Occipital lobe (tissue), 2 donors: ENCODE measurements around the gene EXO5. TPM values are rescaled to one million over a fixed set of nuclear protein-coding genes. Genes with fewer than 3 reads are reported as not detected.
A peak's percentile ranks its signal among the peaks of the same experiment; 100 is the strongest.
"Not testable (repeated sequence)": the region's sequence is repeated elsewhere in the genome, so short reads cannot be mapped to it uniquely, and the experiment has no call there.

Source experiments
- DNase-seq: peaks from one replicate; lab custom pipeline; 2025; lab: John Stamatoyannopoulos, UW
- total RNA-seq: library from RNA; depleted of rRNA; stranded (reverse); fragments of >200 nt; gene quantifications from one replicate; pipeline ENCODE4 v1.2.3, GENCODE V29; 2014

EXO5 gene
- 19.2 TPM for total RNA-seq

GRCh38 chr1:40508375-40509341 is at the start of gene EXO5:
TSS of gene EXO5 (plus strand) at chr1:40508767. CDS start at chr1:40514545, 5,778 bp downstream.
- peak; percentile 71 for DNase-seq

GRCh38 chr1:40462956-40463590 is 45.5 kb upstream of the EXO5 start:
- DNase-seq: no peak

- DNase-seq: no peak
Observed at GRCh38 chr1:40469327-40469726, 39.2 kb upstream of the EXO5 start.

- no peak for DNase-seq
Observed at GRCh38 chr1:40475268-40475667, 33.3 kb upstream of the EXO5 start.

GRCh38 chr1:40476924-40477677 is 31.5 kb upstream of the EXO5 start, which contains the start of gene ZFP69:
TSS of gene ZFP69 (plus strand) at chr1:40477290. CDS start at chr1:40479362, 2,072 bp downstream.
- peak; percentile 7 for DNase-seq

GRCh38 chr1:40477678-40478053 is 30.9 kb upstream of the EXO5 start:
- no peak for DNase-seq

- no peak for DNase-seq
Observed at GRCh38 chr1:40478276-40478675, 30.3 kb upstream of the EXO5 start.

- DNase-seq: no peak
Observed at GRCh38 chr1:40479156-40479555, 29.4 kb upstream of the EXO5 start.

GRCh38 chr1:40495315-40495903 is 13.2 kb upstream of the EXO5 start:
- no peak for DNase-seq

GRCh38 chr1:40502651-40503050 is 5.9 kb upstream of the EXO5 start:
- not testable (repeated sequence) for DNase-seq

GRCh38 chr1:40507973-40508372 is 594 bp upstream of the EXO5 start:
- no peak for DNase-seq

GRCh38 chr1:40519517-40519916 is 10.9 kb downstream of the EXO5 start:
- DNase-seq: no peak

- DNase-seq: no peak
Observed at GRCh38 chr1:40530735-40531380, 22.3 kb downstream of the EXO5 start.

GRCh38 chr1:40531381-40532061 is 23.0 kb downstream of the EXO5 start, which contains the start of gene ZNF684:
TSS of gene ZNF684 (plus strand) at chr1:40531637. CDS start at chr1:40533167, 1,530 bp downstream.
- peak; percentile 92 for DNase-seq

- DNase-seq: no peak
Observed at GRCh38 chr1:40532062-40532389, 23.5 kb downstream of the EXO5 start.

GRCh38 chr1:40532844-40533424 is 24.4 kb downstream of the EXO5 start:
- no peak for DNase-seq

GRCh38 chr1:40534589-40534988 is 26.0 kb downstream of the EXO5 start:
- DNase-seq: no peak

- no peak for DNase-seq
Observed at GRCh38 chr1:40535732-40536131, 27.2 kb downstream of the EXO5 start.

- no peak for DNase-seq
Observed at GRCh38 chr1:40539338-40539737, 30.8 kb downstream of the EXO5 start.

- DNase-seq: no peak
Observed at GRCh38 chr1:40546957-40547356, 38.4 kb downstream of the EXO5 start.
